ENCODE results near the gene LTBP1.
"Not testable (repeated sequence)": the region's sequence is repeated elsewhere in the genome, so short reads cannot be mapped to it uniquely, and the experiment has no call there.

LTBP1 gene

GRCh38 chr2:33042819-33043218 lies 96.1 kb downstream of the LTBP1 start:
- DNase-seq (ENCODE audit: low read depth in 2 of 2), result no peak

DNA sequence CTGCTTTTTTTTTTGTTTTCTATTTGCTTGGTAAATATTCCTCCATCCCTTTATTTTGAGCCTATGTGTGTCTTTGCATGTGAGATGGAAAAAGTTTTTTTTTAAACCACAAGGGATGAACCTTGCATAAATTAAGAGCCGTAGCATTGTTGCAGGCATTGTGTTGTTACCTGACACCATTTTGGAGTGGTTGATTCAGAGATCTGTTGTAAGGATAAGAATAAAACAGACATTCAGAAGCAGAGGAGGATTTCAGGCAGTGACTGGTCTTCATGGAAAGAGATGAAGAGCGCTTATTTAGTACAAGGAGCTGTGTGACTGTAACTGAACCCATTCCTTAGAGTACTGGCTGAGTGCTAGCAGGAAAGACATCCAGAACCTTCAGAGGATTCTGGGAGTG lies 101.2 kb downstream of the LTBP1 start:
- no peak for DNase-seq (ENCODE audit: low read depth in 2 of 2)

GRCh38 chr2:33051586-33052360 lies 105.0 kb downstream of the LTBP1 start:
- DNase-seq (ENCODE audit: low read depth in 2 of 2), result no peak

- DNase-seq (ENCODE audit: low read depth in 2 of 2), result no peak
Measured at GRCh38 chr2:33052361-33052735, 105.6 kb downstream of the LTBP1 start.

DNA sequence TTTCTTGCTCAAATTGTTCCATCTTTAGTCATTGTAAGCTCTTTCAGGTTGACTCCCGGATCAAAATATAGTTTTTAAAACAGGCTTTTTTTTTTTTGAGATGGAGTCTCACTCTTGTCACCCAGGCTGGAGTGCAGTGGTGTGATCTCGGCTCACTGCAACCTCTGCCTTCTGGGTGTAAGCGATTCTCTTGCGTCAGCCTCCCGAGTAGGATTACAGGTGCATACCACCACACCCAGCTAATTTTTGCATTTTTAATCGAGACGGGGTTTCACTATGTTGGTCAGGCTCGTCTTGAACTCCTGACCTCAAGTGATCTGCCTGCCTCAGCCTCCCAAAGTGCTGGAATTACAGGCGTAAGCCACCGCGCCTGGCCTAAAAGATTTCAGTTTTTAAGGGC lies 106.0 kb downstream of the LTBP1 start:
- not testable (repeated sequence) for DNase-seq (ENCODE audit: low read depth in 2 of 2)

GRCh38 chr2:33056170-33056569 lies 109.4 kb downstream of the LTBP1 start:
- no peak for DNase-seq (ENCODE audit: low read depth in 2 of 2)

DNA sequence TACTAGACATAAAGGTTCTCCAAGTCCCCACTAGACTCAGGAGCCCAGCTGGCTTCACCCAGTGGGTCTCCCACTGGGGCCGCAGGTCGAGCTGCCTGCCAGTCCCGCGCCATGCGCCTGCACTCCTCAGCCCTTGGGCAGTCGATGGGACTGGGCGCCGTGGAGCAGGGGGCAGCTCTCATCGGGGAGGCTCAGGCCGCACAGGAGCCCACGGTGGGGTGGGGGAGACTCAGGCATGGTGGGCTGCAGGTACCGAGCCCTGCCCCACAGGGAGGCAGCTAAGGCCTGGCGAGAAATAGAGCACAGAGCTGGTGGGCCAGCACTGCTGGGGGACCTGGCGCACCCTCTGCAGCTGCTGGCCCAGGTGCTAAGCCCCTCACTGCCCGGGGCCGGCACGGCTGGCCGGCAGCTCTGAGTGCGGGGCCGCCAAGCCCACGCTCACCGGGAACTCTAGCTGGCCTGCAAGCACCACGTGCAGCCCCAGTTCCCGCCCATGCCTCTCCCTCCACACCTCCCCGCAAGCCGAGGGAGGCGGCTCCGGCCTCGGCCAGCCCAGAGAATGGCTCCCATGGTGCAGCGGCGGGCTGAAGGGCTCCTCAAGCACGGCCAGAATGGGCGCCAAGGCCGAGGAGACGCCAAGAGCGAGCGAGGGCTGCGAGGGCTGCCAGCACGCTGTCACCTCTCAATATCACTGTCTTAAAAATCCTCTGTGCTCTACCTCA lies 110.7 kb downstream of the LTBP1 start:
- DNase-seq (ENCODE audit: low read depth in 2 of 2), result not testable (repeated sequence)

DNA sequence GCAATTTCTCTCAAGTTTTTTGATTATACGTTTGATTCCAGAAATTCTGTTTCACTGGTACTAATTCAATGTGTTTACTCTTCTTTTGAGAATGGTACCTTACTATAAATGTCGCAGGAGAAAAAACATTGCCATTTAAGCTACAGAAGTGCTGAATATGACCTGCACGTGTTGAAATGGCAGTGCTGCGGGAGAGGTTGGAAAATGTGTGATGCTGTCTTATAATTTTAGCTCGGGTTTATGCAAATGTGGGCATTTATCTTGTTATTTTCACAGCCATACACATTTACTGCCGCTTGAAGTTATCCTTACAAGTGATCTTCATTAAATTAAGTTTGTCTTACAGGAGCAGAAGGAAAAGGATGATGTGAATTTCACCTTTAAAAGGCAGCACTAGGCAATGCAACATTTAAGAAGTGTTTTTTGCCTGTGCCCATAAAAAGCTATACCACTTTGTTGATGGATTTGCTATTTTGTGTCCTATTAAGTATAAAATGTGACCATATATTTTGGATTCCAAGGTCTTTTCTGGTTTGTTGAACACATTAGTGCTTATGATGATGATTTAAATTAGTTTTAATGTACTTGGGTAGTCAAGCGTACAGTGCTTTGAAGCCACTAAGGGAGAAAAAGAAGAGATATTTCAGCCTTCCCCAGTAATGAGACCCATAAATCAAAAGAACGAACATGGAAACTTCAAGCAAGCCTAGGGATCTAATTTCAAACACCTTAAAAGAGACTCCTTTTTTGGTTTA lies 112.1 kb downstream of the LTBP1 start:
- no peak for DNase-seq (ENCODE audit: low read depth in 2 of 2)

DNA sequence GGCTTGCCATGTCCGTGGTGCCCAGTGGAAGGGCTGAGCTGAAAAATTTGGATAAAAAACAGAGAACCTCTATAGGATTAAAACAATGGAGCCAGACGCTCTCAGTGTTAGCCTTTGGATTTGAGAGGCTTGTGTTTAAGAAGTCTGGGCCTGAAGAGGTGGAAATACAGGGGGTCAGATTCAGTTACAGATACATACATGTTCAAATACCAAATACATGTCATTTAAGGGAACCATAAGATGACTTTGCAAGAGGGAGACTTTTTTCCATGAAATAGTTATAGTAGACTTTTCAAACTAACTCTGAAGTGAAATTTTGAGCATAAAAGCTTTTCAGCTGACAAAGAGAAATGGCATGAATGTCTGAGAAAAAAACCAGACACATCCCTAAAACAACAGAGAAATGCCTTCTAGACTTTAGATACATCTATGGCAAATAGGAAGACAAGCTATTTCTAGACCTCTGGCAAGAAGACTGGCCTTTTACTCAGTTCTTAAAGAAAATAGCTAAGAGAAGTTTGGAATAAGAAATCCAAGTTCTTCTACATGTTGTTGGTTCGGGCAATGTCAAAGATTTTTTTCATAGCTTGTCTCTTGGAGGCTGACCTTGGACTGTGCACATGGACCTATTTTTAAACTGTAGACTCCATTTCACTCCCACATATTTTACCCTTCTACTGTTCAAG lies 112.9 kb downstream of the LTBP1 start:
- DNase-seq (ENCODE audit: low read depth in 2 of 2), result no peak

- DNase-seq (ENCODE audit: low read depth in 2 of 2), result no peak
Measured at GRCh38 chr2:33060405-33060804, 113.7 kb downstream of the LTBP1 start.

DNA sequence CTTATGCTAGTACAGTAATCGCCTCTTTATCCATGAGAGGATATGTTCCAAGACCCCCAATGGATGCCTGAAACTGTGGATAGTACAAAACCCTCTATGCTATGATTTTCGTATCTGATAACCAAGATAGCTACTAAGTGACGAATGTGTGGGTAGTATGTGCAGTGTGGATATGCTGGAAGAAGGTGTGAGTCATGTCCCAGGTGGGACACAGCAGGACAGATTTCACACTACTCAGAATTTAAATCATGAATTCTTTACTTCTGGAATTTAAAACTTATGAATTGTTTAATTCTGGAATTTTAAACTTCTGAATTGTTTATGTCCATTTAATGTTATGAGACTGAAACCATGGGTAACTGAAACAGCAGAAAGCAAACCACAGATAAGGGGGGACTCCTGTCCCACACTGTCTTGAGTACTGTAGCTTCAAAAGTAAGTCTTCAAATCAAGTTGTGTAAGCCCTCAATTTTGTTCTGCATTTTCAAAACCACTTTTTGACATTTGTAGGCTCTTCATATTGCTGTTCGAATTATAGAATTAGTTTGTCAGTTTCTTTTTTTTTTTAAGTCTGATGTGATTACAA lies 116.0 kb downstream of the LTBP1 start:
- no peak for DNase-seq (ENCODE audit: low read depth in 2 of 2)

DNA sequence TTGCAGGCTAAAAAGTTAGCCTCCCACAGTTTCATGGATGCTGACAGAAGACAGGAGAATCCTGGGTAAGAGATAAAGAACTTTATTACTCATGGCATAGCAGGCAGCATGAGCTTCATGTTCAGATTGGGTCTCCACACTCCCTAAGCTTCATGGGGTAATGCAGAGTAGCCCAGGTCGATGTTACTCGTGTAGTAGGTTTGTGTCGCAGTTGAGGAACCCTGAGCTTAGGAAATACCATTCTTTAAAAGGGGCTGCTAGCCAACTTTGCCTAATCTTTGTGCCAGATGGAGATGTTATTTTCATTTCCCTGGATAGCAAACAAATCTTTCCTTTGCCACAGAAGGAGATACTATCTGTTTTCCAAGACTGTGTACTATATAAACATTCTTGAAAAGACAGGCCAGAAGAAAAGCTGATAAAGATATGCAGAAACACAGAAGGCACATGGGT lies 117.6 kb downstream of the LTBP1 start:
- no peak for DNase-seq (ENCODE audit: low read depth in 2 of 2)

DNA sequence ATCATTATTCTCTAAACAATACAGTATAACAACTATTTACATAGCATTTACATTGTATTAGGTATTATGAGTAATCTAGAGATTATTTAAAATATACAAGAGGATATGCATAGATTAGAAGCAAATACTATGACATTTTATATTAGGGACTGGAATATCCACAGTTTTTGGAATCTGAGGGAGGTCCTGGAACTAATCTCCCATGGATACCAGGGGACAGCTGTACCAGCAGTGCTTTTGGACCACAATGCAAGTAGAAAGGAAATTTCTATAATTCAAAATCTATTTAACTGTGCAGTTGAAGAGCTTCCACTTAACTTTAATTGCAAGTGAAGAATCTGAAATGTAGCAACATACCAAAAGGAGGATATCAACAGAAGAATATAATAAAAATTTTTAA lies 120.8 kb downstream of the LTBP1 start:
- no peak for DNase-seq (ENCODE audit: low read depth in 2 of 2)

DNA sequence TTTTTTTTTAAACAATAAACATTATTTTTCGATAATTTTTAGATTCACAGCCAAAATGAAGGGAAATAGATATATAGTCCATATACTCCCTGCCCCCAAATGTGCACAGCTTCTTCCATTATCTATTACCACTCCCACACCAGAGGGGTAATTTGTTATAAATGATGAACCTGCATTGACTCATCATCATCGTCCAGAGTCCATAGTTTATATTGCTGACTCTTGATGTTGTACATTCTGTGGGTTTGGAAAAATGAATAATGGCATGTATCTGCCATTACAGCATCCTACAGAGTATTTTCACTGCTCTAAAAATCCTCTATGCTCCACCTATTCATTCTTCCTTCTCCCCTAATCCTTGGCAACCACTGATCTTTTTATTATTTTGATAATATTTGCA lies 121.5 kb downstream of the LTBP1 start:
- no peak for DNase-seq (ENCODE audit: low read depth in 2 of 2)

GRCh38 chr2:33069894-33070651 lies 123.3 kb downstream of the LTBP1 start:
- no peak for DNase-seq (ENCODE audit: low read depth in 2 of 2)

- DNase-seq (ENCODE audit: low read depth in 2 of 2), result no peak
Measured at GRCh38 chr2:33071591-33071990, 124.8 kb downstream of the LTBP1 start.

DNA sequence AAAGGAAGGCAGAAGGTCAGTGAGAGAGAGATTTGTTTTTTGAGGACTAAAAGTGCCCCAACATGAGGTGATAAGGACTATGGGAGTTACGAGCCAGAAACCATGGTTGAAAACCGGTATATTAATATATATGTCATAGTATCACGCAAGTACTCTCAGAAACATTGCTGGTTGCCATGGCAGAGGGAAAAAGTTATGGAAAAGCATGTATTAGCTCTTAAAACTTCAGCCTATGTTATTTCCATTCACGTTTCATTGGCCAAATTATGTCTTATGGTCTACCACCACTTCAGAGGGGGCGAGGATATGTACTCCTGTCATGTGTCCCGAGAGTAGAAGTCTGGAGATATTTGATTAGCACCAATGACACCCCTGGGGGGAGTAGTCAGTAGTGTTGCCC lies 125.9 kb downstream of the LTBP1 start:
- no peak for DNase-seq (ENCODE audit: low read depth in 2 of 2)

DNA sequence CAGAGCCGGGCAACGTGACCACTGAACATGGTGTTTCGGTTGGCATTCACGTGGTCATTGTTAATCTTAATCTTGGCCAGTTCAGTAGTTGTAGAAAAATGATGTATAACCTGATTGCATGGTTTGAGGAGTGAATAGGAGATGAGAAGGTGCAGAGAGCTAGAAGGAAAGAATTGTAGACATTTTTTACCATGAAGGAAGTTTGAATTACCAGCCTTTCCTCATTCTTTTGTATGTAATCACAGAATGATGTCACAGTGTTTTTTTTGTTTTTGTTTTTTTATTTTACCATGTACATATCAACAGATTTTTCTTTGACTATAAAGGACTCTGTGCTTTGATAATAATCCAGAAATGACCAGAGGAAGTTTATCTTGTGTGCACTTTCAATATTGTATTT lies 126.3 kb downstream of the LTBP1 start:
- DNase-seq (ENCODE audit: low read depth in 2 of 2), result no peak

DNA sequence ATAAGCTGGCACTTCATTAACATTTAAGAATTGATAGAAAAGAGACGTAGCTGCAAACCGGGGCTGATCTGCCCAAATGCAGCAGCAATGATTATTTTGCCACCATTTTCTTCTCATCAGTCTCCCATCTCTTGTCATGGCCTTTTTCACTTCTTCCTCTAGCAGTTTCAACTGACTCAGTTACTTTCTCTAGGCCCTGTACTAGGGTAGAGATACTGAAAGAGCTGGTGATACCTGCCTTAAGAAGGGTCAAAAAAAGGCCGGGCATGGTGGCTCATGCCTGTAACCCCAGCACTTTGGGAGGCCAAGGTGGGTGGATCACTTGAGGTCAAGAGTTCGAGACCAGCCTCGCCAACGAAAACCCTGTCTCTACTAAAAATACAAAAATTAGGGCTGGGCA lies 127.4 kb downstream of the LTBP1 start:
- no peak for DNase-seq (ENCODE audit: low read depth in 2 of 2)

- no peak for DNase-seq (ENCODE audit: low read depth in 2 of 2)
Measured at GRCh38 chr2:33077311-33077710, 130.6 kb downstream of the LTBP1 start.

- DNase-seq (ENCODE audit: low read depth in 2 of 2), result no peak
Measured at GRCh38 chr2:33077844-33078243, 131.1 kb downstream of the LTBP1 start.
